Keratinocyte (primary cell): ENCODE results near the gene BHLHE40.

Experiments used
- EZH2 ChIP-seq: IDR thresholded peaks from one replicate; pipeline ENCODE4 v1.6.1; 2012; ENCODE audit warnings: inconsistent platforms, mild to moderate bottlenecking, low read length, moderate library complexity
- TF ChIP-seq, protein P1 (sequence below), 3 experiments: IDR thresholded peaks in 1 of 3; conservative IDR thresholded peaks in 1 of 3; optimal IDR thresholded peaks in 1 of 3; 2 replicates in 2 of 3; 3 replicates in 1 of 3; pipeline versions ENCODE3 to v1.5.1; 2011; ENCODE audit warnings: low read length in 3 of 3, mild to moderate bottlenecking in 3 of 3, moderate library complexity in 2 of 3, control low read depth in 1 of 3, inconsistent platforms in 1 of 3; ENCODE audit not compliant: insufficient read depth in 2 of 3; ENCODE audit errors: extremely low read depth in 1 of 3

DNA sequence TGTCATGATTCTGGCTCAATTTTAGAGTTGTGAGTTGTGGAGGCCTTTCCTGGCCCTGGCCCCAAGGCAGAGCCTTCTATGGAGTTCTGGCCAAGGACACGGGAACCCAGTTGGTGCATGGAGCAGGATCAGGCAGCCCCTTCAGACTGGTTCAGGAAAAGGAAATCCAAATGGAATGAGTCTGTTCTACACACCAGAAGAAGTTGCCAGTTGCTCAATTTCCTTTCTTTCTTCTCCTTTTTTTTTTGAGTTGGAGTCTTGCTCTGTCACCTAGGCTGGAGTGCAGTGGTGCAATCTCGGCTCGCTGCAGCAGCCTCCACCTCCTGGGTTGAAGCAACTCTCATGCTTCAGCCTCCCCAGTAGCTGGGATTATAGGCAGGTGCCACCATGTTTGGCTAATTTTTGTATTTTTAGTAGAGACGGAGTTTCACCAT, 28.9 kb upstream of the BHLHE40 start:
- TF ChIP-seq, protein P1, sequence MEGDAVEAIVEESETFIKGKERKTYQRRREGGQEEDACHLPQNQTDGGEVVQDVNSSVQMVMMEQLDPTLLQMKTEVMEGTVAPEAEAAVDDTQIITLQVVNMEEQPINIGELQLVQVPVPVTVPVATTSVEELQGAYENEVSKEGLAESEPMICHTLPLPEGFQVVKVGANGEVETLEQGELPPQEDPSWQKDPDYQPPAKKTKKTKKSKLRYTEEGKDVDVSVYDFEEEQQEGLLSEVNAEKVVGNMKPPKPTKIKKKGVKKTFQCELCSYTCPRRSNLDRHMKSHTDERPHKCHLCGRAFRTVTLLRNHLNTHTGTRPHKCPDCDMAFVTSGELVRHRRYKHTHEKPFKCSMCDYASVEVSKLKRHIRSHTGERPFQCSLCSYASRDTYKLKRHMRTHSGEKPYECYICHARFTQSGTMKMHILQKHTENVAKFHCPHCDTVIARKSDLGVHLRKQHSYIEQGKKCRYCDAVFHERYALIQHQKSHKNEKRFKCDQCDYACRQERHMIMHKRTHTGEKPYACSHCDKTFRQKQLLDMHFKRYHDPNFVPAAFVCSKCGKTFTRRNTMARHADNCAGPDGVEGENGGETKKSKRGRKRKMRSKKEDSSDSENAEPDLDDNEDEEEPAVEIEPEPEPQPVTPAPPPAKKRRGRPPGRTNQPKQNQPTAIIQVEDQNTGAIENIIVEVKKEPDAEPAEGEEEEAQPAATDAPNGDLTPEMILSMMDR (optimal IDR thresholded peaks at IDR 0.05 in 1 of 3, IDR thresholded peaks at IDR 0.05 in 1 of 3, conservative IDR thresholded peaks at IDR 0.05 in 1 of 3; ENCODE audit: extremely low read depth in 1 of 3, insufficient read depth in 2 of 3, low read length in 3 of 3) = no peak
- no peak for TF ChIP-seq EZH2
